Transverse colon (tissue), 4 donors: ENCODE data around the gene CDY2B. TPM values are rescaled to one million over a fixed set of nuclear protein-coding genes. Genes with fewer than 3 reads are reported as not detected.
"Not testable (repeated sequence)": the region's sequence is repeated elsewhere in the genome, so short reads cannot be mapped to it uniquely, and the experiment has no call there.

Experiments
- DNase-seq: peaks from one replicate; pipeline ENCODE4 v3.0.0-alpha.2; 2019
- H3K27ac ChIP-seq, 4 donors: fragments of 200-600 bp; sonication (generic); 2 replicates each; pipeline ENCODE4 v1.5.1; 2016 to 2018; ENCODE audit warnings: inconsistent platforms in 4 of 4
- H3K27me3 ChIP-seq: fragments of 200-600 bp; sonication (generic); 2 replicates; pipeline ENCODE4 v1.5.1; 2017; ENCODE audit warnings: inconsistent platforms
- H3K36me3 ChIP-seq, 4 donors: fragments of 200-600 bp; sonication (generic); 2 replicates each; pipeline ENCODE4 v1.5.1; 2017 to 2019; ENCODE audit warnings: inconsistent platforms in 4 of 4
- H3K4me1 ChIP-seq, 4 donors: fragments of 200-600 bp; sonication (generic); 2 replicates each; pipeline ENCODE4 v1.5.1; 2017 to 2020; ENCODE audit warnings: inconsistent platforms in 4 of 4
- H3K4me3 ChIP-seq, 4 donors: fragments of 200-600 bp; sonication (generic); 1 replicate in 1 of 4; 2 replicates in 3 of 4; pipeline versions ENCODE4 v1.5.1 to v1.6.1; 2017 to 2019; ENCODE audit warnings: inconsistent platforms in 4 of 4
- H3K9me3 ChIP-seq, 2 donors: fragments of 200-600 bp; sonication (generic); 2 replicates each; pipeline ENCODE4 v1.5.1; 2017 to 2019; ENCODE audit warnings: inconsistent platforms in 2 of 2
- WGBS, 2 donors: methylation state at CpG; one replicate each; pipeline ENCODE4 v1.1.5; 2018; ENCODE audit warnings: low coverage in 1 of 2; 5-methylcytosine and 5-hydroxymethylcytosine counted together
- in situ Hi-C, 4 donors: fragments of 200-750 bp; cut with MboI; loops; one replicate each; pipeline versions ENCODE4 v1.15.0 to v1.15.1; 2017; ENCODE audit warnings: low sequenced_read_pairs in 3 of 4, low pct_ligation_motif_present in 1 of 4, low pct_unique_long_range_greater_than_20kb in 1 of 4
- intact Hi-C: fragments of 100-400 bp; cut with DNase I; formaldehyde crosslinking; loops from one replicate; pipeline ENCODE4 v1.15.1; 2023; ENCODE audit warnings: low total_unique reads
- total RNA-seq, 4 donors: library from RNA; depleted of rRNA; stranded (reverse); fragments of >200 nt; gene quantifications; one replicate each; pipeline ENCODE4 v1.1.0, GENCODE V29; 2016

CDY2B gene
- not detected for total RNA-seq

DNA sequence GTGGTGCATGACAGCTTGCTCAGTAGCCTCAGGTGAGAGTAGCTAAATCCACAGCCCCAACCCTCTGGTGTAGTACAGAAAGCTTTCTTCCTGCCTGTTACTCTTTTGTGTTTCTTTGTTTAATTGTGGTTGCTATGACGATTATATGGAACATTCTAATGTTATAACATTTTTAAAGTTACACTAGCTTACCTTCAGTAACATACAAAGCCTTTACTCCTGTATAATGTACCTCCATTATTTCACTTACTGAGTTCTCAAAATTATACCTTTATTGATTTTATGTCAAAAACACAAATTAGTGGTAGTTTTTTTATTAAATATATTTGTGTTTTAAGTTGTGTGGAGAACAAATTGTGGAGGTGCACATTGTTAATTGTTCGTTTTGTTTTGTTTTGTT, at the start of gene CDY2B:
Gene CDY2B, minus strand, starts transcription at position 101 of the 400 bp plus-strand sequence. CDS start 328 bp downstream, outside the sequence.
- H3K4me1 ChIP-seq, H3K36me3 ChIP-seq, H3K27ac ChIP-seq, intact Hi-C loops, DNase-seq, in situ Hi-C loops, H3K9me3 ChIP-seq, H3K4me3 ChIP-seq, H3K27me3 ChIP-seq: not testable (repeated sequence)
- no CpG with 5 or more reads among the region's 2 CpGs for WGBS, 2 donors

- H3K4me3 ChIP-seq, intact Hi-C loops, in situ Hi-C loops, H3K4me1 ChIP-seq, H3K36me3 ChIP-seq, H3K27ac ChIP-seq, H3K9me3 ChIP-seq, DNase-seq, H3K27me3 ChIP-seq: not testable (repeated sequence)
- no CpG with 5 or more reads among the region's 3 CpGs for WGBS, 2 donors
Measured at GRCh38 chrY:17908009-17908408, 28.0 kb upstream of the CDY2B start.

GRCh38 chrY:17907351-17907750, 27.3 kb upstream of the CDY2B start:
- H3K9me3 ChIP-seq, intact Hi-C loops, DNase-seq, in situ Hi-C loops, H3K36me3 ChIP-seq, H3K4me3 ChIP-seq, H3K27ac ChIP-seq, H3K4me1 ChIP-seq, H3K27me3 ChIP-seq: not testable (repeated sequence)
- WGBS, 2 donors = no CpG with 5 or more reads among the region's 2 CpGs

- H3K9me3 ChIP-seq, H3K4me3 ChIP-seq, H3K27ac ChIP-seq, in situ Hi-C loops, intact Hi-C loops, H3K4me1 ChIP-seq, H3K36me3 ChIP-seq, DNase-seq, H3K27me3 ChIP-seq: not testable (repeated sequence)
- WGBS, 2 donors = no CpG with 5 or more reads among the region's 2 CpGs
Measured at GRCh38 chrY:17881697-17882096, 1.7 kb upstream of the CDY2B start.

GRCh38 chrY:17876767-17877166, 3.3 kb downstream of the CDY2B start:
- DNase-seq, H3K4me1 ChIP-seq, H3K9me3 ChIP-seq, H3K27ac ChIP-seq, intact Hi-C loops, H3K27me3 ChIP-seq, in situ Hi-C loops, H3K4me3 ChIP-seq, H3K36me3 ChIP-seq: not testable (repeated sequence)
- WGBS, 2 donors = no CpG with 5 or more reads among the region's 1 CpG

DNA sequence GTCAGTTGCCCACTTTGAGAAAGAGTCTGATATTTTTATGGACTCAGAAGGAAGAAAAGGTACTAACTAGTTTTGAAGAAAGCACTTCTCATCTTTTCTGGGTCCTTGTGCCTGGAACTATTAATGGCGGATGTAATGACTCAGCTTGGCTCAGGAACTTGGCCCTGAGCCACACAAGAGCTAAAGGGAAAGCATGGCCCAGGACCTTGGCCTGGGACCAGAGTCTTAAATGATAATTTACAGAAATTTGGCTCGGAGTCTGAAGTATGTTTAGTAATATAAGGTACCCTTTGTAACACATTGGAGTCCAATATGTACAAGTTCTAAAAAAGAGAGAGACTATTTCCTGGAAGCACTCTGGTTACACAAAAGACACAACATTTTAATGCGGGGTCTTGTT, 4.6 kb downstream of the CDY2B start:
- H3K36me3 ChIP-seq, H3K27me3 ChIP-seq, intact Hi-C loops, H3K4me3 ChIP-seq, H3K27ac ChIP-seq, in situ Hi-C loops, H3K9me3 ChIP-seq, H3K4me1 ChIP-seq, DNase-seq: not testable (repeated sequence)
- WGBS, 2 donors = no CpG with 5 or more reads among the region's 3 CpGs

GRCh38 chrY:17871194-17871903, 8.7 kb downstream of the CDY2B start:
- H3K36me3 ChIP-seq, DNase-seq, intact Hi-C loops, H3K9me3 ChIP-seq, H3K27ac ChIP-seq, in situ Hi-C loops, H3K27me3 ChIP-seq, H3K4me1 ChIP-seq, H3K4me3 ChIP-seq: not testable (repeated sequence)
- no CpG with 5 or more reads among the region's 3 CpGs for WGBS, 2 donors

DNA sequence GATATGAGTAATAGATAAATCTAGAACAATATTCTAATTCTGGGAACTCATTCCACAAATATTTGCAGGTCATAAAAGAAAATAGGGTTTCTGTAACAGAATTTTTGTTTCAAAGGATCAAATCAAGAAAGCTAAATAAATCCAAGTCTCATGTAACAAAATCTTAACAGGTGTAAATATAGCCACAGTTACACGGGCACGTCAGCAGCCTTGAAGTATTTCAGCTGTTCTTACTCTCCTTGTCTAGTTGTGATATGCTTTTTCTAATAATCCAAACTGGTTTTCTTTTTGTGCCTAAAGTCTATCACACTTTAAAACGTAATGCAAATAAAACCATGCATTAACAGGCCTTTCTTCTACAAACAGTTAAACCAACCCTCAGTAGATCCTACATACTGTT, 9.3 kb downstream of the CDY2B start:
- H3K4me3 ChIP-seq, H3K4me1 ChIP-seq, DNase-seq, H3K36me3 ChIP-seq, H3K27ac ChIP-seq, in situ Hi-C loops, intact Hi-C loops, H3K27me3 ChIP-seq, H3K9me3 ChIP-seq: not testable (repeated sequence)
- WGBS, 2 donors = no CpG with 5 or more reads among the region's 3 CpGs

GRCh38 chrY:17867850-17868249, 12.2 kb downstream of the CDY2B start:
- H3K4me3 ChIP-seq = not testable (repeated sequence)

DNA sequence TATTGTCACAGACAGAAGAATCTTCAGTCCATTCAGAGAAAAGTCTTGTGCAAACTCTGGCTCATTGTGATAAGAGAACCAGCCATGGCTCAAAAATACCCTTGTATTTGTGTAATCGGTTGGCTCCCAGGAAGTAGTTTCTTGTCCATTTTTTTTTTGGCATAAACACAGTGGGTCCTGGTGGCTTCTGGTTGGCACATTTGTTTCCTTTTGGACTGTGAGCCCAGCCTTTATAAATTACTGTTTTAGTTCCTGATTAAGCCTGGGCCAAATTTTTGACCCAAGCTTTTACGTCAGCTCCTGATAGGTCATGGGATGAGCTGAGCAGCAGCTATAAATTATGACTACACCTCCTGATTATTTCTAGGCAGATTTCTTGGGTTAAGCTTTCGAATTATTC, 19.4 kb downstream of the CDY2B start:
- intact Hi-C loops, H3K36me3 ChIP-seq, H3K4me3 ChIP-seq, H3K27ac ChIP-seq, DNase-seq, H3K27me3 ChIP-seq, in situ Hi-C loops, H3K4me1 ChIP-seq, H3K9me3 ChIP-seq: not testable (repeated sequence)
- no CpG with 5 or more reads among the region's 3 CpGs for WGBS, 2 donors

More at GRCh38 chrY:17867850-17868249, 12.2 kb downstream of the CDY2B start:
- intact Hi-C loops, H3K27me3 ChIP-seq, in situ Hi-C loops, H3K9me3 ChIP-seq, H3K36me3 ChIP-seq, DNase-seq, H3K27ac ChIP-seq, H3K4me1 ChIP-seq: not testable (repeated sequence)
- WGBS, 2 donors = no CpG with 5 or more reads among the region's 4 CpGs
